Thoracic aorta (tissue), 2 donors: ENCODE measurements around the gene FGD5. TPM values are rescaled to one million over a fixed set of nuclear protein-coding genes. Genes with fewer than 3 reads are reported as not detected.

Experiments used
- ATAC-seq: fragments of 150-250 bp; one replicate; pipeline ENCODE4 v1.8.0; 2017; ENCODE audit warnings: low read depth; ENCODE audit not compliant: insufficient number of reproducible peaks, low FRiP score
- DNase-seq: peaks from one replicate; pipeline ENCODE4 v3.0.0-alpha.2; 2020; ENCODE audit warnings: low spot score
- H3K27ac ChIP-seq, 2 donors: fragments of 200-600 bp; sonication (generic); 1 replicate in 1 of 2; 2 replicates in 1 of 2; pipeline ENCODE4 v1.5.1; 2016; ENCODE audit warnings: mild to moderate bottlenecking in 2 of 2, moderate library complexity in 2 of 2
- H3K27me3 ChIP-seq: fragments of 200-600 bp; sonication (generic); replicated peaks from 2 replicates; pipeline ENCODE4 v1.6.0; 2016; ENCODE audit warnings: mild to moderate bottlenecking; ENCODE audit not compliant: insufficient read depth
- H3K36me3 ChIP-seq: fragments of 200-600 bp; sonication (generic); one replicate; pipeline ENCODE4 v1.5.1; 2016
- H3K4me1 ChIP-seq, 2 donors: fragments of 200-600 bp; sonication (generic); 1 replicate in 1 of 2; 2 replicates in 1 of 2; pipeline versions ENCODE4 v1.5.1 to v1.6.0; 2016; ENCODE audit warnings: low read depth in 2 of 2, mild to moderate bottlenecking in 1 of 2; ENCODE audit not compliant: control insufficient read depth in 1 of 2
- H3K4me3 ChIP-seq: fragments of 200-600 bp; sonication (generic); 2 replicates; pipeline ENCODE4 v1.5.1; 2016; ENCODE audit warnings: mild to moderate bottlenecking
- H3K9me3 ChIP-seq: fragments of 200-600 bp; sonication (generic); 2 replicates; pipeline ENCODE4 v1.5.1; 2016
- CTCF ChIP-seq: fragments of 200-600 bp; sonication (generic); IDR thresholded peaks from one replicate; pipeline ENCODE4 v1.5.1; 2019; ENCODE audit warnings: antibody characterized with exemption
- total RNA-seq, 2 donors: library from RNA; depleted of rRNA; stranded (reverse); fragments of >200 nt; gene quantifications; one replicate each; pipeline versions ENCODE4 v1.1.0 to v1.2.3, GENCODE V29; 2016

Gene FGD5
- total RNA-seq, 2 donors from 2014 or later, result 15.4 to 21.4 TPM

DNA sequence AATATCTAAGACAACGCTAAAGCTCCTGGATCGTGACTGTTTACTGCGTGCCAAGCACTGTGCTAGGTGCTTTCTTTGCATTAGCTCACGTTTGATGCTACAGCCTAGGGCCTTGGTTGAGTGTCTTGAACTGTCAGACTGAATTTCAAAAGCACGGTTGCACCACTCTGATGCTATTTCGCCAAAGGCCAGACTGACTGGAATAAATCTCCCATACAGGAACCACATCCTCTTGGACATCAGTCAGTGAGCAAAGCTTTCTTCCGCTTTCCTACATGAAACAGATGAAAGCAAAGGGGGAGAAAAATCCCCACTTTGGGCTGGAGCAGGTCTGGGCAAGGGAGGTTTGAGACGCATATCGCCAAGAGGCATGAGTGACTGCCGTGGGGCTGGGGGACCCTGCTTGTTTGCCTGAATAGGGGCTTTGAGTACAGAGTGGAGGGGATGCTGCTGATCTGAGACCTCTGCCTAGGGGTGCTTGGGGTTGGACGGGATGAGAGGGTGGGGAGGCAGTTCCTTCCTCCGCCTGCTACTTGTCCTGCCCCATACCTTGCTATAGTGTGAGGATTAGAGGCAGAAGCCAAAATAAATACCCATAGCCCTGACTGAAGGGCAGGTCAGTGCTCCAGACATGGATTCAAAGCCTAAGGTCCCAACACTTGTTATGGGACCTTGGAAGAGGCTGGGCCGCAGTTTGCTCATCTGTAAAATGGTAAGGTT, 5.3 kb downstream of the FGD5 start:
- no peak for ATAC-seq
- Histone ChIP-seq H3K36me3 (no peaks in the 10 kb centered on the region), H3K27me3 (no peaks in the 10 kb centered on the region), H3K4me3 (no peak overlapping the region), H3K4me1 (no peaks in the 10 kb centered on the region), H3K27ac (no peak overlapping the region), H3K9me3 (no peaks in the 10 kb centered on the region)
- no peak for TF ChIP-seq CTCF
- DNase-seq, result no peak

DNA sequence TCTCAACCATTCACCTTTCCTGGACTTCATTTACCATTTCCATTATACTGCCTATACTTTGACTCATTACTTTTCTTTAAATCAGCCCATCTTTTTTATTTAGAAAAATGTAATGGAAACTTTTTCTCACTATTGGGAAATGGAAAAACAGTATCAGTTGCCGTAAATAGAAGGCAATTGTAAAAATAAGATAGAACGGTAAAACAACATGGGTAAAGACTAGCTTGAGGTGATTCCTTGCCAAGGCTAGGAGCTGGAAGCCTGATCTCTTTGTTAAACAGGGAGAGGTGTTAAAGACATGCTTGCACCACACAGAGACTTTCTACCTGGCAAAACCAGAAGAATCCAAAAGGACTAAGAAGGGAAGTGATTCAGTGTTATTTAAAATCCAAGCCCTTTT, 5.9 kb downstream of the FGD5 start:
- DNase-seq (no peak), ATAC-seq (no peak)
- no peak overlapping the region for H3K4me3 ChIP-seq
- no peaks in the 10 kb centered on the region for H3K36me3 ChIP-seq
- no peaks in the 10 kb centered on the region for H3K27me3 ChIP-seq
- H3K9me3 ChIP-seq, result no peaks in the 10 kb centered on the region
- H3K27ac ChIP-seq, result no peak overlapping the region
- no peak for TF ChIP-seq CTCF
- no peaks in the 10 kb centered on the region for H3K4me1 ChIP-seq

- H3K4me1 ChIP-seq, result no peaks in the 10 kb centered on the region
- ATAC-seq, result no peak
Observed at GRCh38 chr3:14826069-14826468, 7.3 kb downstream of the FGD5 start.

GRCh38 chr3:14827776-14828175, 9.0 kb downstream of the FGD5 start:
- no peak overlapping the region for H3K27ac ChIP-seq
- H3K36me3 ChIP-seq, result no peaks in the 10 kb centered on the region
- H3K4me3 ChIP-seq, result no peak overlapping the region
- DNase-seq, result no peak
- no peak for ATAC-seq
- no peak for TF ChIP-seq CTCF
- no peaks in the 10 kb centered on the region for H3K9me3 ChIP-seq
- no peaks in the 10 kb centered on the region for H3K4me1 ChIP-seq
- H3K27me3 ChIP-seq, result no peaks in the 10 kb centered on the region

More at GRCh38 chr3:14826069-14826468, 7.3 kb downstream of the FGD5 start:
- TF ChIP-seq CTCF, result no peak
- DNase-seq, result no peak
- Histone ChIP-seq H3K9me3 (no peaks in the 10 kb centered on the region), H3K27ac (no peak overlapping the region), H3K36me3 (no peaks in the 10 kb centered on the region), H3K4me3 (no peak overlapping the region), H3K27me3 (no peaks in the 10 kb centered on the region)

GRCh38 chr3:14829811-14830210, 11.0 kb downstream of the FGD5 start:
- DNase-seq, result no peak
- Histone ChIP-seq H3K36me3 (no peaks in the 10 kb centered on the region), H3K9me3 (no peaks in the 10 kb centered on the region), H3K27ac (no peak overlapping the region), H3K4me3 (no peak overlapping the region), H3K4me1 (no peaks in the 10 kb centered on the region), H3K27me3 (no peaks in the 10 kb centered on the region)
- TF ChIP-seq CTCF, result no peak
- ATAC-seq, result no peak
